ENCODE data around the gene PLA2G3.
"Not testable (repeated sequence)": the region's sequence is repeated elsewhere in the genome, so short reads cannot be mapped to it uniquely, and the experiment has no call there.

Gene PLA2G3

DNA sequence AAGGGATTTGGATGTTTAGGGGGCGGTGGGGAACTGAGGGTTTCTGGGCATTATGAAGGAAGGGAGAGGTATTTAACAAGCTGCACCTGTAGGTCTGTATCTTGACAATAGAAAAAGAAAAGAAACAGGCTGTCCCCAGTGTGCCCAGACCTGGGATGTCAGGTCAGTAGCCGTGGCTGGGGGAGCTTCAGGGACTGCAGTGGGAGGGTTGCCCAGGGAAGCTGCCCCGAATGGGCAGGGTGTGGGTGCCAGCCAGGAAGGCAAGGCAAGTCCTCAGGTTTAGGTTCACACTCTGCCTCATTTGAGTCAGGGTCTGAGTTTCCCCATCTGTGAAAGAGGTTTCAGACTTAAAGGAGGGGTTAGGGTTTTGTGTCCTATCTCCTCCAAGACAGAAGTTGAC lies 16.0 kb downstream of the PLA2G3 start:
- FAIRE-seq (no peak), DNase-seq (ENCODE audit: low spot score) (no peak)

DNA sequence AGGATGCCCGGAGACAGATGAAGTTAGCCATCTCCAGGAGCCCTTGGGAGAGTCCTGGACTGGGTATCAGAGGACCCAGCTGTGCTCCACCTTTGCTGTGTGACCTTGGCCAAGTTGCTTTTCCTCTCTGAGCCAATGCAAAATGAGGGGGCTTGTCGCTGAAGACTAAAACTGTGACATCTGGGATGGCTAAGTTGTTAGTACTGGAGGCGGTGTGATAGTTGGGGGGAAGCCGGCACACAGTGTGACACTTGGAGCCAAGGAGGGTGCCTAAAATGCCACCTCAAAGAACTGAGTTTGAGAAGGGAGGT lies 17.1 kb downstream of the PLA2G3 start:
- no peak for DNase-seq (ENCODE audit: low spot score)
- no peak for FAIRE-seq

DNA sequence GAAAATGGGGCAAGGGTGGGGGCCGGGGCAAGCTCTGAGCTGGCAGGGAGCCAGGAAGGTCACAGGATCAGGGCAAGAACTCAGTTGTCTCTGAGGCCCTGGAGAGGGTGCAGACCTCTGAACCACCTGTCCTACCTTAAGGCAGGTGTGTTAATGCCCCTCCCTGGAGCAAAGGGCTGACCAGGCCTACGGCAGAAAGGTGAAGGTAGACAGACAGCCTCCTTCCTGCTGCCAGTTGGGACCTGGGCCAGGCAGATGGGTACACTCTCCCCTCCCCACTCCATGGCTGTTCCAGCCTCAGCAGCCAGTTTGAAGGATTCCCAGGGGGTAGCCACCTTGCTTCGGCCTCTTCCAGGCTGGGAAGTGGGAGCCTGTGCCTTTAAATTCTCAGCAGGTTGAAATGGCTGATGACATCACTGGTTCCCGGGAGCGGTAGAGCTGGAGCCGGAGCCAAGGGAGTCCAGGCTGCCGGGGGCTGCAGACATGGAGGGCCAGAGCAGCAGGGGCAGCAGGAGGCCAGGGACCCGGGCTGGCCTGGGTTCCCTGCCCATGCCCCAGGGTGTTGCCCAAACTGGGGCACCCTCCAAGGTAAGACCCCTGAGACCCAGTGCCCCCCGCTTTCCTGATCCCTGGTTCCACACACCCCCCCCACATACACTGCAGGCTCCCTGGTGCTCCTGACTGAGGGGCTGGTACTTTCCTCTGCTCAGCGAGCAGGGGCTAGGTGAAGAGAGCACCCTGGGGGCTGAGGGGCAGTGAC lies 17.6 kb downstream of the PLA2G3 start, which contains the start of gene INPP5J:
Gene INPP5J (plus strand): TSS at position 435 of the 760 bp plus-strand sequence. CDS start 49 bp downstream, at position 484.
- DNase-seq (ENCODE audit: low spot score): peak; percentile 16
- FAIRE-seq: no peak

DNA sequence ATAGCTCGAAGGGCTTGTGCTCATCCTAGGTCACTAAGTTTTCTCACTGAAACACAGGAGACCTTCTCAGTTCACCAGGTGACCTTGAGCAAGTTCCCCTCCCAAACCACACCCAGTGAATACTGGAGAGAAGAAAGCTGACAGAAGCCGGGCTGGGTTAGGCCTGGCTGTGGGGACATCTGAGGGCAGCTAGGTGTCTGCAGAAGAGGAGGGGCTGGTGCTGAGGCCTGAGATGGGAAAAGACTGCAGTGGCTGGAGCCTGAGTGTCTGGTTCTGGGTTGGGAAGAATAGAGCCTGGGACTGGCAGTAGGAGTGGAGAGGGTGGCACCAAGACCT lies 18.1 kb downstream of the PLA2G3 start:
- DNase-seq (ENCODE audit: low spot score) (no peak), FAIRE-seq (no peak)

DNA sequence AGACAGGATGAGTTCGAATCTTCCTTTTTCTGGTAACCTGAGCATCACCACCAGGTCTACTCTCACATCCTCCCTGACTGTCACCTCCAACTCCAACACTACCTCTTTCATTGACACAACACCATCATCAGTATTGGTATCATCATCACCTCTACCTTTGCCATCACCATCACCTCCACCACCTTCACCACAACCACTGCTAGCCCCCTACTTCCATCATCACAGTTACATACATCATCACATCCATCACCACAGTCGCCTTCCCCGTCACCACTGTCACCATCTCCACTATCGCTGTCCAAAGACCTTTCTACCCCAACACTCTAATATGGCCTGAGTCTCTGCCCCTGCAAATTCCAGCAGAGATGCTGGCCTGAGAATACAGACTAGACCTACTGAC lies 18.9 kb downstream of the PLA2G3 start:
- FAIRE-seq (no peak), DNase-seq (ENCODE audit: low spot score) (no peak)

DNA sequence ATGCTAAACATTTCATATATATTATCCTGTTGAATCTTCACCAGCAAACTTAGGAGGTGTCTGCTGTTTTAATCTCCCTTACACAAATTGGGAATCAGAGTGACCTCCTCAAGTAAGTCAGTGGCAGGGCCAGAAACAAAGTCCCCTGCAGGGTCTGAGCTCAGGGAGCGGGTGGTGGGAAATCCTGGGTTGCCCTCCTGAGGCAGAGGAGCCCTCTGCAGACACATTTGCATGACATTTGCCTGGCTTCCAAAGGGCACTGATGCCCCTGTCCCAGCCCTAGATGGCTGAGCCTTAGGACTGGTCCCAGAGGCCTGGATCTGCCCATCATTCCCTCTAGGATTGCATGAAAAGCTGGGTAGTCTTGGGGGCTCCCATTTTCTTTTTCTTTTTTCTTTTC lies 19.7 kb downstream of the PLA2G3 start:
- DNase-seq (ENCODE audit: low spot score) (no peak), FAIRE-seq (no peak)

DNA sequence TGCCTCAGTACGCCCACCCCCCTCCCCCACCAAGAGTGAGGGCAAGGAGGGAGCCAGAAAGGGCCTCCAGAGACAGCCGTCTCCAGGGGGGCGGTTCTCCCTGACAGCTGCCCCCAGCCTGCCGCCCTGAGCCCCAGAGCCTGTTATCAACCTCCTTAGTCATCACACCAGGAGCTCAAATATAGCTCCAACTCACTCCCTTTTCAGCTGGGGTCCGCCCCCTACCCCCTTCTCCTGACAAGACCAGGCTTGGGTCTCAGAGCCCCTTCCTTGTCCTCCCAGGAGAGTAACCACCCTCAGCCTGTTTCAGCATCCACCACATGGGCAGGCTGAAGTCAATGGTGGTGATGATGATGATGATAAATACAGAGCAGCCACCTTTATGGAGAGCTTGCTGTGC lies 20.1 kb downstream of the PLA2G3 start:
- FAIRE-seq (no peak), DNase-seq (ENCODE audit: low spot score) (no peak)

DNA sequence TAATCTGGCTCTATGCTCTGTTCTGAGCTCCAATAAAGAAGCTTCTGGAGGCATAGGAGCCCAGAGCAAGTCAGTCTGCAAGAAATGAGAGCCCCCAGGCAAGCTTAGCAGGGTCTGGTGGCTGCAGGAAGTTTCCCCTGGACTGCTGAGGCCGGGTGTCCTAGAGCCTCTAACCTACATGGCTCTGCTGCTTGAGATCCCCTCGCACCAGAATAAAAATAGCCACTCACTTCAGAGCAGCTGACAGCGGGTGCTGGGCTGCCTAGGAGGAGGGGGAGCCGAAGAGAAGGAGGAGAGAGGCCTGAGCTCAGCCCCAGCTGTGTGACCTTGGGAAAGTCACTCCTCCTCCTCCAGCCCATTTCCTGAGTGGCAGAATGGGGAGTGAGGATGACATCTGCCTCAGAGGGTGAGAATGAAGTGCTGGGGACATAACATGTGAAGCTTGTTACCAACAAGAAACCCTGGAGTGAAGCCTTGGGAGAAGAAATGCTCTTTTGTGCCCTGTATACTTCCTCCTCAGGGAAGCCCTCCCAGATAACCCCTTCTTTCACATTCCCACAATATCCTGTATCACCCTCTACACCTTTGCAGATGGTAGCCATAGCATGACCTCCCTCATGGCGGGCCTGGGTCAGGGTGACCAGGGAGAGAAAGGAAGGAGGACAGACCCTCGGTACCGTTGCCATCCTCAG lies 21.1 kb downstream of the PLA2G3 start:
- FAIRE-seq (no peak), DNase-seq (ENCODE audit: low spot score) (no peak)

DNA sequence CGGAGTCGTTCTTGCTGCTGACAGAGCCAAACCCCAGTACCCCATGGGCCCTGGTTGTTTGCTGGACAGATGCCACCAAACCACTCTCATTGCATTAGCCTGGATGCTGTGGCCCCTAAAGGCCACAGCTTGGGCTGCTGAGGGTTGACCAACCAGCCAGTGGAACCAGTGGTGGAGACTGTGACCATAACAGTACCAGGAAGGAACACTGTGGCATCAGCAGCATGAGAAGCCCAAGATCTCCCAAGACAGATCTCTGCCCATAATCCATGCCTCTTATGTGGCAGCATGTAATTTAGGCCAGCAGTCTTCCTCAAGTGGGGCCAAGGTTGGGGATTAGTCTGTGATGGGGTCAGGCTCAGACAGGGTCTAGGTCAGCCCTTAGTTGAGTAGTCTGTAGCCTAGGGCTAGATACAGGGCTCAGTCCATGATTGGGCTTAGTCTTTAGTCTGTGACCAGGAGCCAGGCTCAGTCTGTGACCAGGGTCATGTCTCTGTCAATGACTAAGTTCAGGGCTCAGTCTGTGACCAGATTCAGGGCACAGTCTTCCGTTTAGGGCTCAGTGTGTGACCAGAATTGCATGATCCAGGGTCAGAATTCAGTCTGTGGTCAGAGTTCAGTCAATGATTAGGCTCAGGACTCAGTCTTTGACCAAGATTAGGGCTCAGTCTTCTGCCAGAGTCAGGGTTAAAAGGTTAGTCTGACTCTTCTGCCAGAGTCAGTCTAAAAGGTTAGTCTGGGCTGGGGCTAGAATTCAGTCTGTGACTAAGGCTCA lies 22.1 kb downstream of the PLA2G3 start:
- FAIRE-seq (no peak), DNase-seq (ENCODE audit: low spot score) (no peak)

DNA sequence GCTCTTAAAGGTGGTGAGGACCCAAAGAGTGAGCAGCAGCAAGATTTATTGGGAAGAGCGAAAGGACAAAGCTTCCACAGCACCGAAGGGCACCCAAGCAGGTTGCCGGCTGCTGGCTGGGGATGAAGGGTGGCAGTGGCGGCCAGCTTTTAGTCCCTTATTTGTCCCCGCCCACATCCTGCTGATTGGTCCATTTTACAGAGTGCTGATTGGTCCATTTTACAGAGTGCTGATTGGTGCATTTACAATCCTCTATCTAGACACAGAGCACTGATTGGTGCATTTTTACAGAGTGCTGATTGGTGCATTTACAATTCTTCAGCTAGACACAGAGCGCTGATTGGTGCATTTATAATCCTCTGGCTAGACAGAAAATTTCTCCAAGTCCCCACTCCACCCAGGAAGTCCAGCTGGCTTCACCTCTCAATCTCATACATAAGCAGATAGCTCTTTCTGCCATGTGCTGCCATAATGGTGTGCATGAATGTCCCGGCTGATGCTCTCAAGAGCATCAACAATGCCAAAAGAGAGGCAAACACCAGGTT lies 27.7 kb downstream of the PLA2G3 start:
- not testable (repeated sequence) for FAIRE-seq; DNase-seq (ENCODE audit: low spot score)

DNA sequence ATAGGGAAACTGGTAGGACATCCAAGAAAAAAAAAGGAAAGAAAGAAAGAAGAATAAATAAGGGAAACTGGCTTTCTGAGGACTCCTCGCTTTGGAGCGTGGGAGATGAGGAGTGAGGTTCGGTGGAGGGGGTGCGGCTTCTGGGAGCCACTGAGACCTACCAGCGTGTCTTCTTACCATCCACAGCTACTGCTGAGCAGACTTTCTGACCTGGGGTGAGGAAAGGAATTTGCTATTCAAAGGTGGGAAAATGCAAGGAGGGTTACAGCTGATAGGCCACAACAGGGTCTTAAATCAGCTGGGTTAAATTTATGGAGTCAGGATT lies 32.5 kb downstream of the PLA2G3 start:
- FAIRE-seq: no peak
- DNase-seq (ENCODE audit: low spot score): no peak

DNA sequence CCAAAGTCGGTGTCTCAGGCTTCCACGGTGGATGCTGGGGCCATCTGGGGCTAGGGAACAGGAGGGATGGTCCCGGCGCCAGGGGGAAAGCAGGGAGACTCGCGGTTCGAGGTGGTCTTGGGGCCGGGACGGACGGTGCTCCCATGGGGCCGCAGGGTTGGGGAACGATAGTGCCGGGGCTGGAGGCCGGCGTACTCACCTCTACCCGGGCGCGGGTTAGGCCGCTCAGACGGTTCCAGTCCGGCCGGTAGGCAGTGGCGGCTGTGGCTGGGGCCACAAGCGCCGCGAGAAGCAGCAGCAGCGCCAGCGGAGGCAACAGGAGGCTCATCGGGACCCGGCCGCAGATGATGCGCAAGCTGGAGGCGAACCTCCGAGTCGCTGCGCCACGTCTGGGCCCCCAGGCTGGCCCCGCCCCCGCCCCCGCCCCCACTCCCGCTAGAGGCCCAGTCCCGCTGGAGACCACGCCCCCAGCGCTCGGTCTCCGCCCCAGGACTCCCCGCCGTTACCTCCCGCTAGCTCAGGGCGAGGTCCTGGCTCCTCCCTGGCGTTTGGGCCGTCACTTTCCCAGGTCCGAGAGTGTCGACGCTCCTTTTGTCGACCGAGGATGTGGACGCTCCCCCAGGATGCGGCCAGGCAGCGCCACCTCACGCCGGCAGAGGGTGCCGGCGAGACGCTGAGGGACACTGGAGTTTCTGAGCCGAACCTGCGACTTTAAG lies 33.0 kb downstream of the PLA2G3 start, which contains the start of gene SELENOM:
Gene SELENOM (minus strand): TSS at position 391 of the 716 bp plus-strand sequence. CDS start 63 bp downstream, at position 328.
- FAIRE-seq (peak; percentile 89), DNase-seq (ENCODE audit: low spot score) (peak; percentile 95)

DNA sequence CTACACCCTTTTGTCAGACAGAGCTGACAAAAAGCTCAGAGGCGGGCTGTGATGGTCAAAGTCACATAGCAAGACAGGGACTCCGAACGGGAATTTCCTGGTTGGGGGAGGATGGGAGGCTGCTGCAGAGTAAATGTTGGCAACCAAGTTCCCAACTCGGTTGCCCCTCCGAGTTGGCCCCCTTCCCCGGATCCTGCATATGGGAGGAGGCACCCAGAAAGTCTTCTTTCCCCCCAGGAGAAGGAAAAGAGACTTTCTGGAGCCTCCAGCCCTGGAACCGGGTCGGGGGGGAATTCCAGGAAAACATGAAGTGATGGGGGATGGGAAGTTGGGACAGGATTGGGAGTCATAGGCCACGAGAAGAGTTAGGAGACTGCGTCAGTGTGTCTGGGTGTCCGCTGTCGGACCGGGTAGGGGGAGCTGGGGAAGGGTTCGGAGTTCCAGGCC lies 33.6 kb downstream of the PLA2G3 start:
- DNase-seq (ENCODE audit: low spot score) (peak; percentile 57), FAIRE-seq (no peak)

DNA sequence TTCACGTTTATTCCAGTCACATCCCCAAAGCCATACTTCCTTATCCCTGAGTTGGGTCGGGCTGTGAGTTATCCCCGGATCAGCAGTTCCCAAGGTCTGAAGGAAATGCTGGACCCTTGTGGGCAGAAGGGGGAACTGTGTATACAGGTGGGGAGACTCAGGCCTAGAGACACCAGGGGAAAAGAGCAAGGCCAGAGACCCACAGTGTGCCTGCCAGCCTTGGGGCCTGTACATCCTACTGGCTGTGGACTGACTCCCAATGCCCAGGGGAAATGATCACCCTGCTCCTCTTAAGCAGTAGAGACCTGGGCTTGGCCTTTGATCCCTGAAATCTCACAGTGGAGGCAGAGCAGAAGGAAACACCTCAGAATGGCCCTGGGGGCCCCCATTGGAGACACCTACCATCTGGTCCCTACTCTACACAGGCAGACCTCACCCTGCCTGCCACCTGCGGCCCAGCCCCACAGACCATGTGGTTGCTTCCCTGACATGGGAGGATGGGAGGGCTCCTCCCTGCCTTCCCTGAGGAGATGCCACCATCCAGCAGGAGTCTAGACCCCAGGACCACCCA lies 34.2 kb downstream of the PLA2G3 start:
- DNase-seq (ENCODE audit: low spot score): no peak
- FAIRE-seq: no peak

DNA sequence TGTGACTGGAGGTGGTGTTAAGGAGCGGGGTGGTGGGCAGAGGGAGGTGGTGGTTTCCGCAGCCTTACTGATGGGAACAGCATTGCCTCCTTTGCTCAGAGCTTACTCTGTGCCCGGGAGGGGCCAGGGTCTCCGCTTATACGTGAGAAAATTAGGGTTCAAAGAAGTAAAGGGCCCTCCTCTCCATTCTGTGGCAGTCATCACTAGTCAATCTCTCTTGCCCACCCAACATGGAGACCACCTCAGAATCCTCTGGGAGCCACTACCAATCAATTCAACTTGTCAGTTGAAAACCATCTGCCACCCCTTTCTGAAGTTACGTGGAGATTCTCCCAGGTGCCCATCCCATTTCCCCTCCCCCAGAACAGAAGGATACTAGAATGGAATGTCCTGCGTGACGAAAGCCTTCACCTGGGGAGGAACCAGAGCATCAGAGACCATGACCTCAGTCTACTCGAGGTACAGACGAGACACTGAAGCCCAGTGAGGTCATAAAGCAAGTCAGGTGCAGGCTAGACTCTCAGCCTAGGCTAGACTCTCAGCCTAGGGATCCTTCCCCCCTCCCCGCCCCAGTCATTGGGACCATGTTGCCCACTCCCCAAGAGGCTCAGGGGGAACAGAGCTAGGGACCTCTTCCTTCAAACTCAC lies 34.9 kb downstream of the PLA2G3 start:
- no peak for FAIRE-seq
- no peak for DNase-seq (ENCODE audit: low spot score)

DNA sequence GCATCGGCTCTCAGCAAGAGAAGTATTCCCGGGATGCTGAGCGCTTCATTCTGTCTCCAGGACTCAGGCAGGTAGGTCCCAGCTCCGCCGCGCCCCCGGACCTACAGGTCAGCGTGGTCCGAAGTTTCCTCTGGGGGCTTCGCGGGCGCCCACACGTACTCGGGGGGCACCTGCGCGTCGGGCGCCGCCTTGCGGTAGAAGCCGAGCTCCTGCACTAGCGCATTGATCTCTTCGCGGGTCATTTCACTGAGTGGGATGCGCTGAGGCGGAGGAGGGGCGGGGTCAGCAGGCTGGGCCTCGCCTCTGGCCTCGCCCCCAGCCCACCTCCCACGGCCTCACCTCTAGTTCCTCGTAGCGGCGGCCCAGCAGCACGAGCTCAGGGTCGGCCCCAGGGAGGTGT lies 35.4 kb downstream of the PLA2G3 start:
- no peak for DNase-seq (ENCODE audit: low spot score)

DNA sequence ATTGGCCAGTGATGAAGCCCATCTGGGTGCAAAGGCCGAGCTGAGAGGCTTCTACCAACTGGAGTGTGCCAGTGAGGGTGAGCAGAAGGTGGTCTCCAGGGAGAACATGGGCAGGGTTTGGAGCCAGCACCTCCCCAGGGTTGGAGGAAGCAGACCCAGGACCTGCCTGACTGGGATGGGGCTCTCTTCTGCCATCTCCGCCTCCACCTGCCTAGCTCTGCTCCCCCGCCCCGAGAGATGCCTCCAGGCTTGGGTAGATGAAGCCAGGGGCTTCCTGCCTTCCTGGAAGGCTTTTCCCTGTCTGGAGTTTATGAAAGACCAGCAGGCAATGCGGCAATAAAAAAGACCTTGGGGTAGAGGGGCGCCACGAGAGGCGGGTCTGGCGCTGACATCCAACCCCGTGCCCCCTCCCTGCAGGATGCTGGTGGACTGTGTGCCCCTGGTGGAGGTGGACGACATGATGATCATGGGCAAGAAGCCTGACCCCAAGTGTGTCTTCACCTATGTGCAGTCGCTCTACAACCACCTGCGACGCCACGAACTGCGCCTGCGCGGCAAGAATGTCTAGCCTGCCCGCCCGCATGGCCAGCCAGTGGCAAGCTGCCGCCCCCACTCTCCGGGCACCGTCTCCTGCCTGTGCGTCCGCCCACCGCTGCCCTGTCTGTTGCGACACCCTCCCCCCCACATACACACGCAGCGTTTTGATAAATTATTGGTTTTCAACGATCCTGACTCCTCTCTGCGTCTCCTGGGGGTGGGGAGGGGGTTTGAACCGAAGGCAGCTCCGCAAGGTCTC lies 36.2 kb downstream of the PLA2G3 start:
- FAIRE-seq (no peak), DNase-seq (ENCODE audit: low spot score) (no peak)

More for the DNA sequence above, 35.4 kb downstream of the PLA2G3 start:
- FAIRE-seq: no peak

DNA sequence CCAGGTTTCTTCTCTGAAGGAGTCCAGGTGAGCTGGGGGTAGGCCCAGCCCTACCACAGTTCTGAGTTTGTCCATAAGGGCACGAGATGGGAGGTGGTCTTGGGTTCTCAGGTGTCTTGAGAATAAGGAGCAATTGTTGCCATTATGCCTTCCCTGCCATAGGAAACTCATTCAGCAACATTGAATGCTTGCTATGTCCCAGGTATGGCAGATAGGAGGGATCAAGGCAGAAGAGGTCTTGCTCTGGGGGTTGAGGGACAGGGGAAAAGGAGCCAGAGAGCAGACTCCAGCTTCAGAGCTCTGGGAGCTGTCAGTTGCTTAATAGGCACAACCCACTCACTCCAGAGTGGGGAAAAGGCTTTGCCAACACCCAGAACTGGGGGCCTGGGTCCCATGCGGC lies 37.2 kb downstream of the PLA2G3 start:
- no peak for FAIRE-seq

DNA sequence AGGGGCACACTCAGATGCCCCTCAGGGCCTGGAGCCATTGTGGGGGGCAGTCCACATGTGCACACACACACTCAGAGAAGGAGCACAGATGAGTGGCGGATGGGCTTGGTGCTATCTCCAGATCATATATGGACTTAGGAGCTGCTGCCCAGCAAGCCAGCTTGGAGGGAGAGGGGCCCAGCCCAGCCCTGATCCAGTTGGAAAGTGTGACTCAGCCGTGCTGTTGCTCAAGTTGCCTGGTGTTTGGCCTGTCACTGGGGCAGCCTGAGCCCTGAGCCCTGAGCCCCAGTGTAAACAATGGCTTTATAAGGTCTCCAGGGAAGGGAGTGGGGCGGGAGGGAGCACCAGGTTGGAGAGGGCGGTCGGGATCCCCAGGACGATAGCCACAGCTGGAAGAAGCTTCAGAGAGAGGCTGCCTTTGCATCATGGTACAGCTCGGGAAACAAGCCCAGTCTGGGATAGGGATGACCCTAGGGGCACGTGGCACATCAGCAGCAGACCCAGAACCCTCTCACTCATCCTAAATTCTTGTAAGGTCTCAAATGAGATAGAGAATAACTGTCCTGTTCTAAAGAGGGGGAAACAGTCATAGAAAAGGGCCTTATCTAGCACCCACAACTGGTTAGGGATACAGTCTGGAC lies 37.7 kb downstream of the PLA2G3 start:
- FAIRE-seq: no peak
- peak; percentile 71 for DNase-seq (ENCODE audit: low spot score)

More for the DNA sequence above, 37.2 kb downstream of the PLA2G3 start:
- no peak for DNase-seq (ENCODE audit: low spot score)

Measured in RCC 7860 (cell line).